HUES48 (cell line): Measurements from ENCODE around the gene PCGF3.
"Not testable (repeated sequence)": the region's sequence is repeated elsewhere in the genome, so short reads cannot be mapped to it uniquely, and the experiment has no call there.

Experiments
- H3K27ac ChIP-seq: one replicate; pipeline ENCODE4 v1.7.0; 2013; ENCODE audit warnings: low read depth, low read length, inconsistent platforms
- H3K27me3 ChIP-seq: 2 replicates; pipeline ENCODE4 v1.6.1; 2013; ENCODE audit warnings: mild to moderate bottlenecking, low read length; ENCODE audit not compliant: control insufficient read depth, insufficient read depth
- H3K36me3 ChIP-seq: 2 replicates; pipeline ENCODE4 v1.6.1; 2013; ENCODE audit warnings: low read length; ENCODE audit not compliant: control insufficient read depth, insufficient read depth
- H3K4me1 ChIP-seq: 2 replicates; pipeline ENCODE4 v1.6.1; 2013; ENCODE audit warnings: mild to moderate bottlenecking, low read length; ENCODE audit not compliant: control insufficient read depth, insufficient read depth
- H3K4me3 ChIP-seq: 2 replicates; pipeline ENCODE4 v1.5.1; 2013; ENCODE audit warnings: mild to moderate bottlenecking, low read depth, low read length
- H3K9ac ChIP-seq: 2 replicates; pipeline ENCODE4 v1.6.1; 2013; ENCODE audit warnings: mild to moderate bottlenecking, low read depth, low read length, moderate library complexity
- H3K9me3 ChIP-seq: 2 replicates; pipeline ENCODE4 v1.6.1; 2013; ENCODE audit warnings: low read length; ENCODE audit not compliant: control insufficient read depth, insufficient read depth

Gene PCGF3

DNA sequence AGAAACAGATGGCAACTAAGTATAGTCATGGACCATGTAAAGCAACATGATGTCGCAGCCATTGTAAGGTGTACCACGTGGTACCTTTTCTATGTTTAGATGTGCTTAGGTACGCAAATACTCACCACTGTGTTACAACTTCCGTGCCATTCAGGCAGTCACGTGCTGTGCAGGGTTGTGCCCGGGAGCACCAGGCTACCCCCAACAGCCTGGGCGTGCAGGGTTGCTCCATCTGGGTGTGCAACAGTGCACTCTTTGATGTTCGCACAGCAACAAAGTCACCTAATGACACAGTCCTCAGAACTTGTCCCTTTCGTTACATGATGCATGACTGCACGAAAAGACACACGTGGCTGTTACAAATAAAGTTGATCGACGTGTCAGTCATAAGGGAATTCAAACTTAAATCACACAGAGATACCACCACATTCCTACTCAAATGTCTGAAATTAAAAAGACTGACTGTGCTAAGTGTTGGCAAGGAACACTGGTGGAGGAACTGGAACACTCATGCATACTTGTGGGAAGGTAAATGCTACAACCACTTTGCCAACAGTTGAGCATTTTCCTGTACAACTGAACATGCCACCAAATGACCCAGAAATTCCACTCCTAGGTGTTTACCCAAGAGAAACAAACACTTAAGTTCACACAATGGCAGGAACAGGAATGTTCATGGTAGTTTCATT, 95.9 kb downstream of the PCGF3 start:
- no peak overlapping the region for H3K27ac ChIP-seq
- H3K27me3 ChIP-seq = peaks cover 40% of the 10 kb centered on the region
- H3K9ac ChIP-seq = no peak overlapping the region
- H3K4me3 ChIP-seq = no peak overlapping the region
- no peaks in the 10 kb centered on the region for H3K36me3 ChIP-seq
- H3K9me3 ChIP-seq = no peaks in the 10 kb centered on the region
- H3K4me1 ChIP-seq = no peaks in the 10 kb centered on the region

DNA sequence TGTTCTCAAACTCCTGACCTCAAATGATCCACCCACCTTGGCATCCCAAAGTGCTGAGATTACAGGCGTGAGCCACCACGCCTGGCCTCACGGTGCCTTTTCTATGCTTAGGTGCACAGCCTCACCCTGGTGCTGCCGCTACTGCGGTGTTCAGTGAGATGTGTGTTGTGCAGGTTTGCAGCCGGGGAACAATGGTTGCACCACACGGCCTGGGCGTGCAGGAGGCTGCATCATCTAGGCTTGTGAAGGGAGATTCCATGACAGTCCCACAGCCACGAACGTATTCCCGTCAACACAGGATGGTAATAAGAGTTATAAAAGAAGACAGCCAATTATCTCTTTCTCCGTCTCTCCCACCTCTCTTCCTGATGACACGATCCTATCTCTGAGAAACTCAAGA, 98.3 kb downstream of the PCGF3 start:
- Histone ChIP-seq H3K9me3 (no peaks in the 10 kb centered on the region), H3K9ac (no peak overlapping the region), H3K36me3 (no peaks in the 10 kb centered on the region), H3K27ac (no peak overlapping the region), H3K4me3 (no peak overlapping the region), H3K4me1 (no peaks in the 10 kb centered on the region), H3K27me3 (peaks cover 46% of the 10 kb centered on the region)

DNA sequence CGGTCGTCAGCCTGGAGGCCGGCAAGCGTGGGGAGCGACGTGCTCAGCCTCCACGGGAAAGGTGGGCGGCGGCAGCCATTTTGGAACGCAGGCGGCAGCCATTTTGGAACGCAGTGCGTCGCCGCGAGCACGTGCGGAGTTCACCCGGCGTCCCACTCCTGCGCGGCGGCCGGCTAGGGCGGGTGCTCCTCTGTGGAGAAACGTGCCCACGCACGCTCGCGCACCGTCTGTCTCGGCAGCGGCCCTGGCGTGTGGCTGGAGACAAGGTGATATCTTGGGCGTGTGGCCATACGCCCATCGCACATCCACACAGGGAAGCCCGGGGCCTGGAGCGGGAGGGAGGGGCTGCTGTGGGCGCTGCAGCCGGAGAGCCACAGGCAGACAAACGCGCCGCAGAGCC, 99.2 kb downstream of the PCGF3 start:
- Histone ChIP-seq H3K36me3 (no peaks in the 10 kb centered on the region), H3K4me3 (no peak overlapping the region), H3K27ac (no peak overlapping the region), H3K4me1 (no peaks in the 10 kb centered on the region), H3K9me3 (no peaks in the 10 kb centered on the region), H3K9ac (no peak overlapping the region), H3K27me3 (peaks cover 52% of the 10 kb centered on the region)

DNA sequence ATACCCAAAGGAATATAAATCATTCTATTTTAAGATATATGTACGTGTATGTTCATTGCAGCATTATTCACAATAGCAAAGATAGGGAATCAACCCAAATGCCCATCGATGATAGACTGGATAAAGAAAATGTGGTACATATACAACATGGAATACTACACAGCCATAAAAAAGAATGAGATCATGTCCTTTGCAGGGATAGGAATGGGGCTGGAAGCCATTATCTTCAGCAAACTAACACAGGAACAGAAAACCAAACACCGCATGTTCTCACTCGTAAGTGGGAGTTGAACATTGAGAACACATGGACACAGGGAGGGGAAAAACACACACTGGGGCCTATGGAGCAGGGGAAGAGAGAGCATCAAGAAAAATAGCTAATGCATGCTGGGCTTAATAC, 101.3 kb downstream of the PCGF3 start:
- H3K27me3 ChIP-seq = peaks cover 65% of the 10 kb centered on the region
- not testable (repeated sequence) for H3K4me1 ChIP-seq, H3K36me3 ChIP-seq, H3K9me3 ChIP-seq, H3K9ac ChIP-seq, H3K27ac ChIP-seq, H3K4me3 ChIP-seq

DNA sequence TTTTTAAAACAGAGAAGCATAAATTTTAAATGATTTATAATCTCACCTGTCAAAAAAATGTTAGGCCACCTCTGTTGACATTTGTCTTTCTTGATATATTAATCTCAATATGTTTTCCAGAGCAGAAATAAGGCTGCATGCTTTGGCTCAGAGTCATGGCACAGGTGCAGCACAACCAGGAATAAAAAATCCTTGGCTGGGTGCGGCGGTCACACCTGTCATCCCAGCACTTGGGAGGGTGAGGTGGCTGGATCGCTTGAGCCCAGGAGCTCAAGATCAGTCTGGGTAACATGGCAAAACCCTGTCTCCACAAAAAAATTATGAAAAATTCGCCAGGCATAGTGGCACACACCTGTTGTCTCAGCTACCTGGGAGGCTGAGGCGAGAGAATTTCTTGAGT, 102.2 kb downstream of the PCGF3 start:
- Histone ChIP-seq H3K4me3 (no peak overlapping the region), H3K36me3 (no peaks in the 10 kb centered on the region), H3K9ac (no peak overlapping the region), H3K9me3 (no peaks in the 10 kb centered on the region), H3K27me3 (peaks cover 68% of the 10 kb centered on the region), H3K4me1 (no peaks in the 10 kb centered on the region), H3K27ac (no peak overlapping the region)

DNA sequence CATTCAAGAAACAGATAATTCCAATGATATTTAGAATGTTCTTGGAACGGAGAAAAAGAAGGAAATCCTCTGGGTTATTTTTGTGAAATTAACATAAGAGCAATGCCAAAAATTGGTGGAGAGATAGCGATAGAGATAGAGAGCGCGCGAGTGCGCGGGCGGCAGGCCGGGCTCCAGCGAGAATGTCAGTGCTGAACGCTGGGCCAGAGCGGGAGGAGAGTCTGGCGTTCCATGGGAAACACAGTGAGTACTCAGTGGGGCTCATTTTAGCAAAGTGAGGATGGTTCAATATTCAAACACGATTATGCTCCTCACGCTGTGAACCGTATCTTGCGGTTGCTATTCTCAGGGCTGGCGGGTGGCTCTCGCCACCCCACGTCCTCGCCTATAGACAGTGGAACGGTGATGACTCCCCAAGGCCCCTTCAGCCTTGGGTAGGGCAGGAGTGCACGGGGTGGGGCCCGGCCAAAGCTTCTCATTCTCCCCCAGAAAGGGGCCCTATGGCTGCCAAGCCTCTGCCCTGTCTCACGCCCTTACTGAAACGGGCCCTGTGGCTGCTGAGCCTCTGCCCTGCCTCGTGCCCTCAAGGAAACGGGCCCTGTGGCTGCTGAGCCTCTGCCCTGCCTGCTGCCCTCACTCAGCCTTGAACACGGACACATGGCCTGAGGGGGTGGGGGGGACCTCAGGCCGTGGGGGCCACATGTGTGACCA, 103.4 kb downstream of the PCGF3 start:
- Histone ChIP-seq H3K36me3 (no peaks in the 10 kb centered on the region), H3K4me1 (no peaks in the 10 kb centered on the region), H3K9me3 (no peaks in the 10 kb centered on the region), H3K4me3 (no peak overlapping the region), H3K9ac (no peak overlapping the region), H3K27ac (no peak overlapping the region), H3K27me3 (peaks cover 75% of the 10 kb centered on the region)

DNA sequence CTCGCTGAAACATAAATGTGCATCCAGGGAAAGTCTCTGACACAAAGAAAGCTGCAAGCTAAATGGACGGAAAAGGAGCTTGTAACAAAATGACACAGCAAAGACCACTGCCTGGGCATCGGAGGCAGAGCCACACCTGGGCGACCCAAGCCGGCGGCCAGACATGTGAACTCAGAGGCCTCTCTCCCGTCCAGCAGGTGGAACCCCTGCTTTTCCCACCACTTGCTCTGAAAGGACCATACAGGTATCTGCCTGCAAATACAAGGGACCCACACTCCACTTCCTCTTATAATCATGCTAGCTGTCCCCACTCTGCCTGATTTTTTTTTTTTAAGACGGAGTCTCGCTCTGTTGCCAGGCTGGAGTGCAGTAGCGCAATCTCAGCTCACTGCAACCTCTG, 108.3 kb downstream of the PCGF3 start:
- no peak overlapping the region for H3K27ac ChIP-seq
- no peaks in the 10 kb centered on the region for H3K9me3 ChIP-seq
- peaks cover 87% of the 10 kb centered on the region for H3K27me3 ChIP-seq
- no peak overlapping the region for H3K9ac ChIP-seq
- H3K4me1 ChIP-seq = no peaks in the 10 kb centered on the region
- H3K36me3 ChIP-seq = no peaks in the 10 kb centered on the region
- H3K4me3 ChIP-seq = no peak overlapping the region

DNA sequence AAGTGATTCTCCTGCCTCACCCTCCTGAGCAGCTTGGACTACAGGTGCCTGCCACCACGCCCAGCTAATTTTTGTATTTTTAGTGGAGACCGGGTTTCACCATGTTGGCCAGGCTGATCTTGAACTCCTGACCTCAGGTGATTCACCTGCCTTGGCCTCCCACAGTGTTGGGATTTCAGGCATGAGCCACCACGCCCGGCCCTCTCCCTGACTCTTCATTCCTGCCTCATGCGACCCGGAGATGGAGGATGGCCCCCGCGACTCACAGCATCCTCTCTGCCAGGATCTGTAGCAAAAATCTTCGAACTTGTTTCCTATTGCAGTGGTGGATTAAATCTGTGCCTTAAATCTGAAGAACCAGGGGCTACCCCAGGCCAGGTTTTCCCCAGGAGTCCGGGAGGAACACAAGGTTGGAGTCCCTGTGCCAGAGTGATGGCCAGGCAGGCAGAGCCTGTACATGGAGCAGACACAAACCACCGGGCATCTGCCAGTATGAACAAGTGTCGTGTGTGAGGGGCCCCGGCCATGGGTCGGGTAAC, 108.7 kb downstream of the PCGF3 start:
- H3K9ac ChIP-seq = no peak overlapping the region
- peaks cover 87% of the 10 kb centered on the region for H3K27me3 ChIP-seq
- no peak overlapping the region for H3K27ac ChIP-seq

DNA sequence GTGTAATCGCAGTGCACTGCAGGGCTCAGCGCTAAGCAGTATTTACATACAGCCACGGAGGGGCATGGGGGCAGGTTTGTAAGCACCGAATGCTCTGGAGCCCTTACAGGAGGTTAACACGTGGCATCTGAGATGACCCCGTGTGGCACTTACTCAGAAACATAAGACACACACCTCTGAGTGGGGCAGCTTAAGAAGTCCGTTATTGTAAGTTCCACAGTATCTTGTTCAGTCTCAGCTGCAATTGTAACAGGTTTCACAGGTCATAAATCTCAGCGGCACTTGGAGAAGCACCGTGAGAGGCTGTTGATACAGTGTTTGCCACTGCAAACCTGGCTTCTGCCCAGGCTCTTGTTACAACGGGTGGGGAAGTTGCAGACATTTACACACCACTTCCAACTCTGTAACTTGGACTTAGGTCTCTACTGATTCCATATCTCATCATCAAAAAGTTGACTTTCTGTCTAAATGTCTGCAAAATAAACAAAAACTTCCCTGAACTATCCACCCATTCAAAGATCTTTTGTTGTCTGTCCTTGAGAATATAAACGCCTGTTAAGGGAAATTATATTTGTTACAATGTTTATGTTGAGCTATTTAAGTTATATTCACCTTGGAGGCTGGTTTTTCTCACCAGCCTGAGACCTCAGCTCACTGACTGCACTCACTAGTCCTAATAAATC, 110.0 kb downstream of the PCGF3 start:
- peaks cover 91% of the 10 kb centered on the region for H3K27me3 ChIP-seq
- H3K9me3 ChIP-seq = no peaks in the 10 kb centered on the region
- H3K4me3 ChIP-seq = no peak overlapping the region
- H3K36me3 ChIP-seq = no peaks in the 10 kb centered on the region
- no peaks in the 10 kb centered on the region for H3K4me1 ChIP-seq
- H3K9ac ChIP-seq = no peak overlapping the region
- H3K27ac ChIP-seq = no peak overlapping the region

More for the DNA sequence above, 108.7 kb downstream of the PCGF3 start:
- Histone ChIP-seq H3K9me3 (no peaks in the 10 kb centered on the region), H3K4me1 (no peaks in the 10 kb centered on the region), H3K4me3 (no peak overlapping the region), H3K36me3 (no peaks in the 10 kb centered on the region)

DNA sequence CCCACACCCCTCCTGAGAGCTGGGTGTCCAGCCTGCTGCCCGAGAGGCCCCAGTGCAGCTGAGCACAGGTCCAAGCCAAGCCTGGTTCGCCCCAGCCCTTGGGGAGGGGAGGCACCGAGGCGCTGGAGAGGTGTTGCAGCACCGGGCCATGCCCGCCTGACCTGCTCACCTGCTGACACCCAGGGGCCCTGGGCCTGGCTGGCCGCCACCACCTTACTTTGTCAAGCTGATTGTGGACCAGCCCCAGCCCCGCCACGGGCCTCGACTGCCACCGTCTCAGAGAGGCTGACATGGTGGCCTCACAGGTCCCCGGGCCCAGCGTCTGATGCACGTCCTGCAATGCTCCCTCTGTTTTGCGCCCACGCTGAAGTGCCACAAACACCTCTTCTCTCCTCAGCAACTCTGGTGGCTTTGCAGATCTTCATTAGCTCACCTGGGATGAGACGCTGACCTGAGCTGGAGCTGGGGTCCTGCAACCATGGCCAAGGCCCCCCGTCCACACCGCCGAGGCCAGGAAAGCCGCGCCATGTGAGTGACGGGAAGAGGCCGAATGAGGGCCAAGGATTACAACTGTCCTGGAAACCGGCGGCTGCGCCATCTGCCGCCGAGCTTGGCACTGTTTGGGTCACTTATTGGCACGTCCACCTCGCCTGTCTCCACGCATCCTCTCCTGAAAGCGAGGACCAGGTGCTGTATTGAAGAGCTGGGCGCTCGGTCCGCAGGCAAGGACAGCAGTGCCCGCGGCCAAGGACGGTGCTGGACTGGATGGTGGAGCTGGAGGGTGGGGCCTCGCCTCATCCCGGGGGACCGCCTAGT, 112.7 kb downstream of the PCGF3 start:
- Histone ChIP-seq H3K27ac (no peak overlapping the region), H3K9ac (no peak overlapping the region), H3K4me1 (no peaks in the 10 kb centered on the region), H3K9me3 (no peaks in the 10 kb centered on the region), H3K27me3 (peaks cover 91% of the 10 kb centered on the region), H3K4me3 (no peak overlapping the region), H3K36me3 (no peaks in the 10 kb centered on the region)
